Suppressor macrophage (primary cell): ENCODE results near the gene DCTN1.
A peak's percentile ranks its signal among the peaks of the same experiment; 100 is the strongest.
"Not testable (repeated sequence)": the region's sequence is repeated elsewhere in the genome, so short reads cannot be mapped to it uniquely, and the experiment has no call there.

ENCODE experiments used
- DNase-seq, 4 experiments: peaks; one replicate each; pipeline ENCODE4 v3.0.0-alpha.2; 2020 to 2022

Gene DCTN1

DNA sequence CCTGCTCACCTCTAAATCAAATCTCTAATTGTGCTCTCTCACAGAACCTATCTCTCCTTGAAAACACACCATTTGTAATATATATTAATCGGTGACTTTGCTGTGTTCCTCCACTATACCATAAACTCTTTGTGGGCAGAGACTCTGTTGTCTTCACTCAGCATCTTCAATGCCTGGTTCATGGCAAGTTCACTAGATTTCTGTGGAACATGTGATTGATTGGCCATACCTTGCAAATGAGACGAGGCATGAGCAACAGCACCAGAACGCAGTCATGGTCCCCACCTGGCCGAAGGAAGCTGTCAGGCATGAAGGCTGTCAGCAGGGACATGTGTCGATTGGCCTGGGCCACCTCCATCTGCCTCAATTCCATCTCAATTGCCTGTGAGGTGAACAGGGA is 11.6 kb downstream of the DCTN1 start:
- DNase-seq, result no peak

DNA sequence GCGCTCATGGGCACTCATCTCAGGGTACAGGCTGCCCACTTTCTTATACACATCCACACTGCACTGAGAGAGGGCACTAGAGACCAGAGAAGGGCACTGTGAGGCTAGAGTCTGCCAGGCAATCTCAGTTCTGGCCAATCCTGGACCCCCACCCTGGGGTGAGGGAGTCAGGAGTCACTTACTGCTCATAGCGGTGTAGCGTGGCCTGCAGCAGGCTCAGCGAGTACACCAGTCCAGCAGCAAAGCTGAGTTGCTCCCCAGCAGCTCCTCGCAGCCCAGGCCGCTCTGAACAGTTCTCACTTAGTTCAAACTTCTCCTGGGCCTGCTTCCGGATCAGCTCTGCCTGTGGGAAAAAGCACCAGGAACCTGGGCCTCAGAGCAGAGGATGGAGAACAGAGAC is 12.3 kb downstream of the DCTN1 start:
- no peak for DNase-seq

DNA sequence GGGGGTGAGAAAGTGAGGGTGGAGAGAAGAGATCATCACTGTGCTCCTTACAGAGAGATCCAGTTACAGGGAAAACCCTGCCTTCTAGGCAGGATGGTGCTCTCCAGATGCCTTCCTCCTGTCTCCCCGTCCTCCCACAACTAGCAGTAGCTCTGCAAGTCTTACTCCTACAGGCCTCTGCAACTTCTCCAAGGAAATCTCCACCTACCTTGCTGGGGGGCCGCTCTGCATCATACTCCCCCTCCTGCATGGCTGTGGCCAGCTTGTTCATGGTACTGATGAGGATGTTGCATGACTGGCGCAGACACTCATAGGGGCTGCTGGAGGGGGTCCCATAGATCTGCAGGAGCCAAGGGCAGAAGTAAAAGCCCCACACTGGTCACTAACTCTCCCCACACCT is 14.1 kb downstream of the DCTN1 start:
- DNase-seq, result no peak

DNA sequence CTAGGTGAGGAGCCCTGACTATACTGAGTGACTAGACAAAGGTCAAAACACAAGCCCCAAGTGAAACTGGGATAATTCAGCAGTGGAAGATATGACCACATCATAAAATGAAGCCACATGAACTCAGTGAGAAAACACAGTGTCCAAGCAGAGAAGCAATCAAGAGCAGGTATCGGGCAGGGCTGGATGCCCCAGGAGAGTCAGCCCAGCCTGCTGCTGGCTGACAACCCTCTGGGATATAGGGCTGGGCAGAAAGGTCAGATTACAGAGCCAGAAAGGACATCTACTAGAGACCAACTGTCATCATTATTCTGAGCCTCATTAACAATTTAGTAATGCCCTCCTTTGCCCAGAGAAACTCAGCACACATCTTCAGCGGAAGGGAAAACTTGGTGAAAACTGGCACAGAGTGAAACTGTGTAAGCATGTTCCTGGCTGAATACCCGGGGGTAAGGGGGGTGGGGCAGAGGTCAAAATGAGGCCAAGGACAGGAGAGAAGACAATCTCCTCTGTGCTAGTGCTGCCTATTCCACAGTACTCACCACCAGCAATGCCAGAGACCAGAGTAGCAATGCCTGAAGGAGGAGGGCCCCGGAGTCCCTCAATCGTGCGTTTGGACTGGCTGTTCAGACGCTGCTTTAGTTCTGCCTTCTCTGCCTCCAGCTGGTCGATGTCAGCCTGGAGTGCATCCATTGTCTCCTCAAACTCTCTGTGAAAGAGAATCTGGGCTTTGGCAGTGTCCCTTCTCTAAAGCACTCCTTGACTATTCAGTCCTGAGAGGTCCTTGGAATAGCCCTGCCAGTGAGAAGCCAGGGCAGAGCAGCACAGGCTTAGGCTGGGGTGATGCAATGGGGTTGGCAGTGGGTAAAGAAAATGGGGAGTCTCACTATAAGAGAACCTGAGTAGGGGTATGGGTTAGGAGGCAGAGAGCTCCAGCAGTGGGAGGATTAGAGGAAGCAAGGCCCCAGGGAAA is 15.3 kb downstream of the DCTN1 start:
- DNase-seq, result no peak

DNA sequence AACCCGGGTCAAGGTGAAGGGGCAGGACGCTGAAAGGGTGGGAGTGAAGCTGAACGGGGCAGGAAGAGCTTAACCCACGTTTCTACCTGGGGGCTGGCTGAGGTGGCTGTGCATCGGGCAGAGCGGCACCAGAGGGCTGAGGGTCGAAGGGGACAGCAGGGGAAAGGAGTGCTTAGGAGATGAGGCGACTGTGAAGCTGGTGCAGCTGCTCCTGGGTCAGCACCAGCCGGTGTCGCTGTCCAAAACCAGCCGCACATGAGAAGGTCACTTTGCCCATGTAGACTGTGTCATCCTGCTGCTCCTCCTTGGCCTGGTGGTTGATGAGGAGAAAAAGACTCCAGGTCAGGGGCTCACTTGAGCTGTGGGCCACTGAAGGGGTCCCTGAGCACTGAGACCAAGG is 18.8 kb downstream of the DCTN1 start:
- DNase-seq, result no peak

DNA sequence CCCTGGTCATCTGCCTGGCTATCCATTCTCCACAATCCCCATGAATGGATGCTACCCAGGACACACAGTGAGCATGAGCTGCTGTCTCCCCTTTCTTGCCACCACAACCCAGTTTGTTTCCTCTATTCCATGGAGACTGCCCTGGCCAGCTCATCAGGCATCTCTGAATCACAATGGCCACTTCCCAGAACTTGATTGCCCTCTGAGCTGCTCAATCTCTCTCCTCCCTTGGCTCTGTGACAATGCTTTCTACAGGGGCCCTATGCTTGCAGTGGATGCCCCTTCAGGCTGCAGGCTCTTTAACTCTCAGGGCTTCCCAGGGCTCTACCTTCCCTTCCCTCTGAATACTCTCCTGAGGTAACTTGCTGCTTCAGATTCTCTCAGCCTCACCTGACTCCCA is 22.5 kb downstream of the DCTN1 start:
- no peak for DNase-seq

DNA sequence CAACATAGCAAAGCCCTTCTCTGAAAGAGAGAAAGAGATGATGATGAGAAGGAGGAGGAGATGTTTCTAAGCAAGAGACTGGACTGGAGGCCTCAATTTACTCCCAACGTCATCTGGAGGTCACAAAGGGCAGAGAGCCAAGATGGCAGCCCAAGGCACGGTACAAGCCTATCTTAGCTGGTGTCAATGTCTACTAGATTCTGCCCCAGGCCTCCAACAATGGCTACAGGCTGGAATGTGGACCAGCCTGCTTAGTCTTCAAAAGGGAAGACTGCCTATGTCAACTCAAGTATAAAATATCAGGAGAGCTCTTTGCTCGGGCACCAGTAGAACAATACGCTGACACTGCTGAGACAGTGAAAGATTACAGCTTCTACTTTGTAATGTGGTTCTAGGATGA is 30.2 kb downstream of the DCTN1 start:
- no peak for DNase-seq

DNA sequence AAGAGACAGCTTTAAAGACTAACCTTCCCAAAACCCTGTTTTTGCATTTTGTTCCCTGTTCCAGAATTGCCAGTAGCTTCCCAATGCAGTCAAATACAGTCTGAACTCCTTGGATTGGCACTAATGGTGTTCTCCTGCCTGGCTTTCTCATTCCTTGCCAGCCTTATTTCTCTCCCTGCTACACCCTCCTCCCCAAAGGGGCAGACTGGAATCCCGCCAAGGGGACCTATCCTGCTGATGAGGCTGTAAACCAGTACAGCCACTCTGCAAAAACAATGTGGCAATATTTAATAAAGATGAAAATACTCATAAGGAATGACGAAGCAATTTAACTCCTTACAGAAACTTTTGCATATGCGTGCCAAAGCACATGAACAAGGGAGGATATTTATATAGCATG is 32.4 kb downstream of the DCTN1 start:
- no peak for DNase-seq

DNA sequence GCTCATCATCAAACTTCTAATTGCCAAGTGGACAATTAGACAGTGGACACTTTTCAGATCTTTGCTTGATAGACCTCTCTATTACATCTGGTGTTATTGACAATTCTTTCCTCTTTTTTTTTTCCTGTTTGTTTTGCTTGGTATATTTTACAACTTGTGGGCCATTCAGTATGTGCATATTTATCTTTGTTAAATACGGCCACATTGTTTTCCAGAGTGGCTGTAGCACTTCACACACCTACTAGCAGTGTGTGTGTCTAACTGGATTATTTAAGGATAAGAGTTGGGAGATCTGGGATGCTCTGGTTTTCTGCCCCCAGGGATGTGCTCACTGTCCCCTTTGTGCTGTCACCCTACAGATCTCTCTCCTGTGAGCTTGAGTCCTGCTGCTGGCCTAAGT is 32.8 kb downstream of the DCTN1 start:
- no peak for DNase-seq

DNA sequence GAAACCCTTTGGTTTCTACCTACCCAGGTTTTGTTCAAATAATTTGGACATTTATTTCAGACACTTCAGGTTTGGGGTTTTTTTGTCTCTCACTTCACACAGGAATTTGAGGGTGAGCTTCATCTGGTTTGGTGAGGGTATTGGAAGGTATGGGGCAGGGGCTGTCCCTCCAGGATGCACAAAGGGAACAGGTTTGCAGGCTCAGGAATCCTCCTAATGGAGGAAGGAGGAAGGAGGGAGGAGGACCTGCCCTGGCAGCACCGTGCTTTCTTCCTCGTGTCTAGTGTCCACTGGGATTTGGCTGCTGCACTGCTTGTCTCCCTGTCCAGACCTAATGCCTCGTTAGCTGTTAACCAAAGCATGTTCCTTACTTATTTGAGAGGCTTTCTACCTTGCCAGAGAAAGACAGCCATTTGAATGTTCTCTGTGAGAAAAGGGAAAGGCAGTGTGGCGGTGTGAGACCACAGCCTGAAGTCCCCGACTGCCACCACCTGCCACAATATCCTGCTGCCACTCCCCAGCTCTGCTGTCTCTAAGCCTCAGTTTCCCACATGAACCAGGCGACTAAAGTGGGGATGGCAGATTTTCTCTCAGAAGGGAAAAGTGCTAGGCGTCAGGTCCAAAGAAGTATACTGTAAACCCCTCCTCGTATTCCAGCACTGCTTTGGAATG is 34.7 kb downstream of the DCTN1 start:
- no peak for DNase-seq

DNA sequence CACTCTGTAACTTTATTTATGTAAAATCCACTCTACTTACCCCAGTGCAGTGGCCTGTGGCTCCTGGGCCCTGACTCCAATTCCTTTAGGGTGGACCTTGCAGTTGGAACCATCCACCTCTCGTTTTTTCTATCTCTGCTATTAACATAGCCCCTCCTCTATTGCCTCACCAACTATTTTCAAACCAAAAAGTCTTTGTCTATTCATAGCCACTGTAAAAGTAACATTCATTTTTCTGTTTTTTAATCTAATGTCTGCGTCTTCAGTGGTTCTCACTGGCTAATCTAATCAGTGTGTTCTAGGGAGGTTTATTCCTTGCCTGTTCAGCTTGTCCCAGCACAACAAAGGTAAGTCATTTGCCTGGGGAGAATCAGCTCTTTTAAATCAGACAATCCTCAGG is 36.8 kb downstream of the DCTN1 start, which contains the start of gene SLC4A5:
TSS of gene SLC4A5 (minus strand) at position 101 of the 400 bp plus-strand sequence. CDS start 28,393 bp downstream, outside the sequence.
- DNase-seq, result no peak

DNA sequence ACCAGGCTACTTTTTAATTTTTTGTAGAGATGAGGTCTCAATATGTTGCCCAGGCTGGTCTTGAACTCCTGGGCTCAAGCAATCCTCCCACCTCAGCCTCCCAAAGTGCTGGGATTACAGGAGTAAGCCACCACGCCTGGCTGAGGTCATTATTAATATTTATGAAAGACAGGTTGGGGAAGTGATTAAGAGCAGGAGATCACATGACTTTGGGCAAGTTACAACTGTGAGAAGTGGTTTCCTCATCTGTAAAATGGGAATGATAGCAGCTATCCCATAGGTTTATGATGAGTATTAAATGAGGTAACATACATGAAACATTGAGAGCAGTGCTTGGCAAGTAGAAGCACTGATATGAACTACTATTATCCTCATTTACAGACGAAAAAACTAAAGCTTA is 43.9 kb downstream of the DCTN1 start:
- not testable (repeated sequence) for DNase-seq

DNA sequence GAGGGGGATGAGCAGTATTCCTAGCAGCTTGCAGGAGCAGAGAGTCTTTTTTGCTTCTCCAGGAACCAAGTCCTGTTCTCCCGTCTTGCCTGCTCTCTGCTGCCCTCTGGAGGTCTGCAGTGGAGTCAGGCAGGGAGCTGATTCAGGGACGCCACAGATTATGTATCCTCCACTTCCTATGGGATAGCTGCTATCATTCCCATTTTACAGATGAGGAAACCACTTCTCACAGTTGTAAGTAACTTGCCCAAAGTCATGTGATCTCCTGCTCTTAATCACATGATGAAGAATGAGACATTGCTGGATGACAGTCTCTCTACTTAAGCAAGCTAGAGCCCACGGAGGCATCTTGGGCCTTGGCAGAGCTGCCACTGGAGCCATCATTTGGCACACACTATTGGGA is 45.2 kb downstream of the DCTN1 start:
- peak; percentile 72 to 85 (median 78) for DNase-seq

DNA sequence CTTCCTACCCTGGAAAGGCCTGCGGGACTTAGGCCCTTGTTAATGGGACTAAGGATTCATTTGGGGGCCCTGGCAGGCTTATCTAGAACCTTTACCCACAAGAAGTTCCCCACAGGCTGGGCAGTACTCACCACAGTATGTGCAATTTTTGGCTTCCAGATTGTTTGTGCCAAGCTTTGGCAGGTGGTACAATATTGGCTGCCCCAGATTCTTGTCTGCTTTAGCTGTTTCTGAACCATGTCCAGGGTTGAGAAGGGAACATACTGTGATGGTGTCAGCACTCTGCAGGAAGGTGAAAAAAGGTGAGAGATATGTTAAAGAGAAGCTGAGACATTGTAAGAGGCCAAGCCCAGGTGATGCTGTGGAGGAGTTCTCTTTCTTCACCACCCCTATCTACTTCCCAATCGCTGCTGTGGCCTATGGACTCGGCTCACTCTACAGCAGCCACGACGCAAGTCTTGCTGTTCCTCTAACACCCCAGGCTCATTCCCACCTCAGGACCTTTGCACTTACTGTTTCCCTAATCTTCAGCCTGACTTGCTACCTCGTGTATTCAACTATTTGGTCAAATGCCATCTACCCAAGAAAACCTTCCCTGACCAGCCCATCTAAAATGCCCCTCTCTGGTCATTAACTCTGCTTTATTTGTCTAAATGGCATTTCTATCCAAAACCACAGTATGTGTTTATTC is 46.1 kb downstream of the DCTN1 start:
- DNase-seq, result no peak

DNA sequence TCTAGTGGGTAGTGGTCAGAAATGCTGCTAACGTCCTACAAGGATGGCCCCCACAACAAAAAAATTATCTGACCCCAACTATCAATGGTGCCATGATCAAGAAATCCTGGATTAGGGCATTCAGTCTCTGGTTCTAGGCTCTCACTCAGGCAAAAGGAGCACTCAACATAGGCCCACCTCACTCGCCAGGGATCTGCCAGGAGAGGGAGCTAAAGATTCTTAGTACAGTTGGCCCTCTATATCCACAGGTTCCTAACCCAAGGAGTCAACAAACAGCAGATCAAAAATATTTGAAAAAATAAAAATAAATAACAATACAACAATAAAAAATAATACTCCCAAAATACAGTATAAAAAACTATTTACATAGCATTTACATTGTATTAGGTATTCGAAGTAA is 46.9 kb downstream of the DCTN1 start:
- peak in 3 of 4 experiments; percentile 7 to 17 (median 11) for DNase-seq

DNA sequence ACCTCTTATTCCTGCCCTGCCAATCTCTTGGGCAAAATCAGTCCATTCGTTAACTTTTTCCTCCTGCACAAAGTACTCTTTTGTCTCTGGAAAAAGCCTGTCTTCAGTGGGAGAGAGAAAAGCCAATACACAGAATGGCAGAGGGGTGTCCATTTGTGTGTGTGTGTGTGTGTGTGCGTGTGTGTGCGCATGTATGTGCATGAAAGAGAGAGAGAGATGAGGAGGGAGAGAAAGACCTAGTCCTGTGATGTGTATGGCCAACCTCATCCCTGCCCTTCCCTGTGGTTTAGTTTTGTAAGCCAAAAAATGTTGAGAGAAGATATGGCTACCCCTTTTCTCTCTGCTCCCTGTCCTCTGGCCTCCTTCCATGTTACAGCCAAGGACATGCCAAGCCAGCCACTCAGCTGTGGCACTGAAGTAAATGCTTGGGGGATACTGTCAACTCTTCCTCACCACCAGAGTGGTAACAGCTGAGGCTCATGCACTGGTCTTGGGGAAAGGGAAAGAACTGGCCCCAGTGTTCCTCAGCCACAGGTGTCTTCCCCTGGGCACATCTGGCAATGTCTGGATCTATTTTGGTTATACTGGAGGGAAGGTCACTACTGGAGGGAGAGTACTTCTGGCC is 47.4 kb downstream of the DCTN1 start:
- no peak for DNase-seq

DNA sequence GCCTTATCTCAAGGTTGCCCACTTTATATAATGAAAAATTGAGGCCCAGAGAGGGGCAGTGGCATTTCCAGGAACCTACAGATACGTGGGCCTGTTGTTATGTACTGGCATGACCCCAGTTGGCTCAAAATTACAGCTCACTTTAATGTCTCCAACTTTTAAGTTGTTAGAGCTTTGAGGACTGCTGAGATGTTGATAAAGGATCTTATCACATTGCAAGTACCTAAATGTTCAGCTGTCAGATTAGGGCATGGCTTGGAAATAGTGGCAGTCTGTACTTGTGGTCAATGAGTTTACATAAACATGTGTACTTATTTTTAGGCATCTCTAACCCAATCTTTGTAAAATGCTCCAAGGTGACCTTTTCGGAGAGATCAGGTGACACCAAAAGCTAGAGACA is 51.5 kb downstream of the DCTN1 start:
- DNase-seq, result no peak

DNA sequence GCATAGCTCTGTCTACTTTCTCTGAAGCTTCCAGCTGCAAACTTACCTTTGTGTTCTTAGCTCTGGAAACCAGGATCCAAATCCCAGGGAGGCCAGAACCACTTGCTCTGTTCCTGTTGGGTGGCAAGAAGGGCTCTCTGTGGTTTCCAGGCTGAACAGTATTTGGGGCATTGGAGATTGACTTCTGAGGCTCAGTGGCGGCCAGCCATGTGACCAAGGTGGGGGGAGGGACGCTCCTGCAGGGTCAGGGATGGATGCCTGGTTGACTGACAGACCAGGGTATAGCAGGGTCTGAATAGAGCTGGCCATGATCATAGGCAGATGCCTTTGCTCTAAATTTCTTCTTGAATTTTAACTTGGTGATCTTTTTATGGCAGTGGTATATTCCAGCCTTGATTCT is 52.0 kb downstream of the DCTN1 start:
- no peak for DNase-seq

DNA sequence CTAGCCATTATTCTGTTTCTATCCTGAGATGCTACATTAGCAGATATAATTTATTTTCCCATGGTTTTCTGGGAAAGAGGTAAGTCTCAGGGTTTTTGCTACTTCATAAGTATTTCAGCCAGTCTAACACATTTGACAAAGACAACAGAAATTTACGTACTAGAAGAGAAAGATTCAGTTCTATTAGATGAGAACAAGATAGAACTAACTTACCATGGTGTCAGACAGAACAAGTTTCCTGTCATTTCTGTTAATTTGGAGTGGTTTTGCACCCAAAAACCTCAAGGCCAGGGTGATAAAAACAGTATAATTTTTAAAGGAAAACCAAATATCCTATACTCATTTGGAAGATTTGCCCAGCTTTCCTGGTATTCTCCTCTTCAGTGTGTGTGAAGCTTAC is 52.5 kb downstream of the DCTN1 start:
- DNase-seq, result no peak

DNA sequence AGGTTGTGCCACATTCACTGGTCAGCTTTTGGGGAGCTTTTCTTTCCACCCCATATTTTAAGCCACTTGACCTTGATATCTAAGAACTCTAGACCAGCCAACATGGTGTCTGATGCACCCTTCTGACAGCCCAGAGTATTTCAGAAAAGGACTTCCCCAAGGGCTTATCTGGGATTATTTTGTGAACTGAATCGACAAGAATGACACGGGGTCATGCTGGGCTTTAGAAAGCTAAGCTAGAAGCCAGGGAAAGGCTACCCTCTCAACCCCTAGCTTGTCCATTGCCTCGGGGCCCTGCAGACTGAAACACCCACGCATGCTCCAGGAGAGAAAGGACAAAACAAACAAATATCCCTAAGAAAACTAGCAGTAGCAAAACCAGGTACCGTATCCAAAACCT is 52.9 kb downstream of the DCTN1 start:
- DNase-seq, result no peak

DNA sequence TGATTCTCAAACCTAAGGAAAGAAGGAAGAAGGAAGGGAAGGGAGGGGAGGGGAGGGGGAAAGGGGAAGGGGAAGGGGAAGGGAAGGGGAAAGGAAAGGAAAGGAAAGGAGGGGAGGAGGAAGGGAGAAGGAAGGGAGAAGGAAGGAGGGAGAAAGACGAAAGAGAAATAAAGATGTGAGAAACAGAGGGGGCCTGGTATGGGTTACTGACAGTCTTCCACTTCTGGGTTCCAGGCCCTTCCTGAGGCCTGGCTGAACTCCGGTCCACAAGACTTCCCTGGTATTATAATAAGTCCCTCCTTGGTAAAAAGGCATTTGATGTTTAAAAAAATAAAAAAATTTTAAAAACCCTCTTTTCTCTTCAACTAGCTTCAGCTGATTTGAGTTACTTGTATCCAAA is 54.3 kb downstream of the DCTN1 start:
- no peak for DNase-seq

DNA sequence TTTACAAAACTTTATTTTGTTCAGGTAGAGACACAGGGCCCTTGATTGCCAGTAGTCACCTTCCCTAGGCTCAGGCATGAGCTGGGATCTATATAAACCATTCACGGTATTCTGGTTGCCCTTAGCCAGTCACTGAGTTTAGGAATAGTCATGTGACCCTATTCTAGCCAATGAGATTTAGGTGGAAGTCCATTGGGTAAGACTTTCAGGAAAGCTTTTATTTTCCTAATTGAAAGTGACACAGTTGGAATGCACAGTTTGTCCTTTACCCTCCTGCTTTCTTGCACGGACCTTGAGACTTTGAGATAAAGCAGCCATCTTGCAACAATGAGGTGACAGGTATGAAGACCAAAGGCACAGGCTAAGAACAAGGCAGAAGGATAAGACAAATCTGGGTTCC is 58.4 kb downstream of the DCTN1 start:
- no peak for DNase-seq

DNA sequence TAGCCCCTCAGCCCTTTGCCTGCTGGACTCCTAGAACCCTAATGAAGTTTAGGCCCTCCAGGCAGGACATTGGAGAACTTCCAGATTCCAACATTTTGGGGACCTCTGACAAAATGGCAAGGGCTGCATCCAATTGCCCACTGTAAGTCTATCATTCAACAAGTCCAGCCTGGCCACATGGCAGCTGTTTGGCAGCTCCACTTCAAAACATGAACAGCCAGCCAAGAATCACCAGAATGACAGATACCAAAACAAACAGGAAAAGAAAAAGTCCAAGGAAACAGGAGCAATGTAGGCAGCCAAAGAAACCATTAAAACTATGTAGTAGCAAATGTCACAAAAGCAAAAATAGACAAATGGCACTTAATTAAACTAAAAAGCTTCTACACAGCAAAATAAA is 62.4 kb downstream of the DCTN1 start:
- no peak for DNase-seq
